HG02870 (cell line): ENCODE data around the gene SLC6A9.

ENCODE experiments used
- ATAC-seq: cut with Tn5 transposase; IDR thresholded peaks from one replicate; pipeline ENCODE4 v1.9.1; 2021; ENCODE audit warnings: mild to moderate bottlenecking, moderate library complexity; ENCODE audit not compliant: unreplicated experiment

Gene SLC6A9

DNA sequence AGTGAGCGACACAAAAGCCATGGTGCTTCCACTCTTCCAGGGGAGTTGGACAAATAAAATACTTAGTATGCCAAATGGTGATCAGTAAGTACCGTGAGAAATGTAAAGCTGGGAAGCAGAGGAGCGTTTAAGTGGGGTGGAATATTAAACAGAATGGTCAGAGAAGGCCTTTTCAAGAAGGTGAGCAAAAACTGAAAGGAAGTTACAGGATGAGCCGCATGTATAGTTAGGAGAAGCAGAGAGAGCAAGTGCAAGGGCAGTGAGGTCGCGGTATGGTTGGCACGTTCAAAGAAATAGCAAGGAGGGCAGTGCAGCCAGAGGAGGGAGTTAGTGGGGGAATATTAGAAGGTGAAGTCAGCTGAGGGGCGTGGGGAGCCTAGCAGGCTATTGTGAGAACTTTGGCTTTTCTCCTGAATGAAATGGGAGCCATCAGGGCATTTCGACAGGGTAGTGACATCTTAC is 57.2 kb downstream of the SLC6A9 start:
- ATAC-seq: no peak

DNA sequence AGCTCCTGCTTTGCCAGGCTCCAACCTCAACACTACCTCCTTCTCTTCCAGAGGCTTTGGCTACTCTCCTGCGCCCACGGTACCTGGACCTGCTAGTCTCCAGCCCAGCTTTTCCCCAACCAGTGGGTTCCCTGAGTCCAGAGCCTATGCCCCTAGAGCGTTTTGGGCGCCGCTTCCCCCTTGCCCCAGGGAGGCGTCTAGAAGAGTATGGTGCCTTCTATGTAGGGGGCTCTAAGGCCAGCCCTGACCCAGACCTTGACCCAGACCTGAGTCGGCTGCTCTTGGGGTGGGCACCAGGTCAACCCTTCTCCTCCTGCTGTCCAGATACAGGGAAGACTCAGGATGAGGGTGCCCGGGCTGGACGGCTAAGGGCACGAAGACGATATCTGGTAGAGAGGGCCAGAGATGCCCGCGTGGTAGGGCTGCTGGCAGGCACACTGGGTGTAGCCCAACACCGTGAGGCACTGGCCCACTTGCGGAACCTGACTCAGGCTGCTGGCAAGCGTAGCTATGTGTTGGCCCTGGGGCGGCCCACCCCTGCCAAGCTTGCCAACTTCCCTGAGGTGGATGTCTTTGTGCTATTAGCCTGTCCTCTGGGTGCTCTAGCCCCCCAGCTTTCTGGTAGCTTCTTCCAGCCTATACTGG is 59.8 kb downstream of the SLC6A9 start:
- ATAC-seq: no peak

DNA sequence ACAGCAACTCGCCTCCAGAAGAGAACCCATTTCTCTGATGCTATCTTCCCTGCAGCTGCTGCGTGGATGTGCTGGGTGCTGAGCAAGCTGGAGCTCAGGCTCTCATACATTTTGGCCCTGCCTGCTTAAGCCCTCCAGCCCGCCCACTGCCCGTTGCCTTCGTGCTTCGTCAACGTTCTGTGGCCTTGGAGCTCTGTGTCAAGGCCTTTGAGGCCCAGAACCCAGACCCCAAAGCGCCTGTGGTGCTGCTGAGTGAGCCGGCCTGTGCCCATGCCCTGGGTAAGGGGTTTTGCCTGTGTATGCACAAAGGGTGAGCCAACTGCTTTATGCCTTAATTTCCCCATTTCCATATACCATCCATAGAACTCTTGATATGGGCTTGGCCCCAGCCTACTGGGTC is 60.4 kb downstream of the SLC6A9 start:
- ATAC-seq: no peak

DNA sequence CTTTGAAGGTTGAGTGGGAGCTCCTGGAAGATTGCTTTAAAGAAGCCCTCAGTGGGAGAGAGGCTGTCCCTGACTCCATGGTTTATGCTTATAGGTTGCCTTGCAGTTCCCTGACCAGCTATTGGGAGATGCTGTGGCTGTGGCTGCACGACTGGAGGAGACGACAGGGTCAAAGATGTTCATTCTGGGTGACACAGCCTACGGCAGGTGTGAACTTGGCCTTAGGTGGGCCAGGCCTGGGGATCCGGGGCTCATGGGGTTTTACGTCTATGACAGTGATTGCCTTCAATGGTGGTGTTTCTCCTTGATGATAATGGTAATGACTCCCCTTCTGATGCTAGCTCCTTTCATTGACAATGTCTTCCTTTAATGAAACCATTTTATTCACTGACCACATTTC is 60.8 kb downstream of the SLC6A9 start:
- no peak for ATAC-seq

GRCh38 chr1:43969746-43970466 is 61.4 kb downstream of the SLC6A9 start, which contains the start of gene DPH2:
TSS of gene DPH2 (plus strand) at chr1:43970010. CDS start at chr1:43970176, 166 bp downstream.
- peak; percentile 74 for ATAC-seq

DNA sequence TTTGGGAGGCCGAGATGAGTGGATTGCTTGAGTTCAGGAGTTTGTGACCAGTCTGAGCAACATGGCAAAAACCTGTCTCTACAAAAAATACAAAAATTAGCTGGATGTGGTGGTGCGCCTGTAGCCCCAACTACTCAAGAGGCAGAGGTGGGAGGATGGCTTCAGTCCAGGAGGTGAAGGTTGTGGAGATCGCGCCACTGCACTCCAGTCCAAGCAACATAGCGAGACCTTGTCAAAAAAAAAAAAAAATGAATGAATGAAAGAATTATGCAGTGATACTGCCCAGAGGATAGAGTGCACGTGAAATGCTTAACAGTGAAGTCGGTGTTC is 61.9 kb downstream of the SLC6A9 start:
- no peak for ATAC-seq

DNA sequence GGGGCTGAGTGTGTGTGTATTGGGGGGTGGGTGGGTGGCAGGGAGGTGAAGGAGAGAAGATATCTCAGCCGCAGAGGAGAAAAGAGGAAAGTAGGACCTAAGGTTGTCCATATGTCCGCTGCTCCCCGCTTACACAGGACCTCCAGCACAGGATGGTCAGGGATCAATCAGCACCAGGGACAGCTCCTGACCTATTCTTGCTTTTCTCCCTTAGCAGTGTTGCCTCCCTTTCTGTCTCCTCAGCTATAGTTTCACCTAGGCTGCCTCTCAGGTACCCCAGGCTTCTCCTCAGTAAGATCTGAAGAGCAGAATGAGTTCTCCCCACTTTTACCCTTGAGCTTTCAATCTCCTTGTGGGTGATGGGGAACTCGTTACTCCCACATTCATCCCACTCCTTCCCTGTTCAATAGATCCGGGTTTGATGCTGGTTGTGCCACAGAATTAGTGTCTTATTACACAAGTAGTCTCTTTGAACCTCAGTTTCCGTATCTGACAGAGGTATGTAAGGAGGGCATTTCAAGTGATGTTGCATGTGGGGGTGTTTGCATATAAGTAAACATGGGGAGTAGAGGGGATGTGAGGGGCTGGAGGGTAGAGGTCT is 62.8 kb downstream of the SLC6A9 start:
- no peak for ATAC-seq

DNA sequence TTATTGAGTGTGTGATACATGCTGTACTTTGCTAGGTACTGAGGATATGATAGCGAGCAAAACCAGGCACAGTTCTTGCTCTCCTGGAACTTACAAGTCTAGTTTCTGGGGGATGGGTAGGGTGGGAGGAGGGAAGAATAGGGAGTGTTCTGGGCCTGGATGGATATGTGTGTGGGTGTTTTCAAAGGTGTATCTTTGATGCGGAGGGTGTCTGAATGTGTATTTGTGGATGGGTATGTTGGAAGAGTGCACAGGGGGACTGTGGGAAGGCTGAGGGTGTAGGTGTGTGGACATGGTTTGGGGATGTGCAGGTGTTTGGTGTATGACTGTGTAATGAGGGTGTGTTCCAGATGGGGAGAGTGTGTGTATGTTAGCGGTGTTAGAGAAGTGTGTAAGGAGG is 65.9 kb downstream of the SLC6A9 start:
- ATAC-seq: no peak

DNA sequence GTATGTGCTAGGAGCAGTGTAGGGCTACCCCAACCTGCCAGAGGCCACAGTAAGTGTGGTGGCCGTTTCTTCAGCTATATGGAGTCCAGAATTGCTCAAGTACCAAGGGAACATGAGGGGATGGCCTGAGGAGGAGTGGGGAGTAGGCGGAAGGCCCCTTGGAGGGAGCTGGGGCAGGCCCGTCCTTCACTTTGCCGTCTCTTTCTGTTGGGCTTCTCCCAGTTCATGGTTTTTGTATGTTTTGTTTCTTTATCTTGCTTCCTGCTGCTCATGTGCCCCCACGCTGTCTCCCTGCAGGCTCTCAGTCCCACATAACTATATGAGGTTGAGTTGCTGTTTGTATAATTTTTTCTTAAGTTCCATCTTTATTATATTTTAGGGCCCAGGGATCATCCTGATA is 67.4 kb downstream of the SLC6A9 start:
- ATAC-seq: no peak

GRCh38 chr1:43963006-43963405 is 68.3 kb downstream of the SLC6A9 start:
- ATAC-seq: no peak

GRCh38 chr1:43962324-43962723 is 68.9 kb downstream of the SLC6A9 start:
- no peak for ATAC-seq

DNA sequence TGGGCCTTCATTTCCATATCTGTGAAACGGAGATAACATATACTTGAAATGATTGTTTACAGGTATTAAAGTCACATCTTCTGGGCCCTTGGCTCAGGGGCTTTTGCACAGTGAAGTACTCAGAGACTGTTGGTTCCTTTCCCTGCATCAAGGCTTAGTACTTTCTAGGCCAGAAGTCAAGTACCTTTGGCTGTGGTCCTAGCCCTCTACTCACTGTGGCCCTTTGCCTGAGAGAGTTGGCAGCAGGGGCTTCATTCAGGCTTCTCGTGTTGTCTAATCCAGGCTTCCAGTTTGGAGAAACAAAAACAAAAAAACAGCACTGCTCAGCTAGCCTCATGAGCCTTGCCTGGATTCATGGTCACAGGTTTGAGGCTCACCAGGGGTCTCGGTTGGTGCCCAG is 69.6 kb downstream of the SLC6A9 start:
- ATAC-seq: no peak

GRCh38 chr1:43960798-43961197 is 70.5 kb downstream of the SLC6A9 start:
- ATAC-seq: no peak

DNA sequence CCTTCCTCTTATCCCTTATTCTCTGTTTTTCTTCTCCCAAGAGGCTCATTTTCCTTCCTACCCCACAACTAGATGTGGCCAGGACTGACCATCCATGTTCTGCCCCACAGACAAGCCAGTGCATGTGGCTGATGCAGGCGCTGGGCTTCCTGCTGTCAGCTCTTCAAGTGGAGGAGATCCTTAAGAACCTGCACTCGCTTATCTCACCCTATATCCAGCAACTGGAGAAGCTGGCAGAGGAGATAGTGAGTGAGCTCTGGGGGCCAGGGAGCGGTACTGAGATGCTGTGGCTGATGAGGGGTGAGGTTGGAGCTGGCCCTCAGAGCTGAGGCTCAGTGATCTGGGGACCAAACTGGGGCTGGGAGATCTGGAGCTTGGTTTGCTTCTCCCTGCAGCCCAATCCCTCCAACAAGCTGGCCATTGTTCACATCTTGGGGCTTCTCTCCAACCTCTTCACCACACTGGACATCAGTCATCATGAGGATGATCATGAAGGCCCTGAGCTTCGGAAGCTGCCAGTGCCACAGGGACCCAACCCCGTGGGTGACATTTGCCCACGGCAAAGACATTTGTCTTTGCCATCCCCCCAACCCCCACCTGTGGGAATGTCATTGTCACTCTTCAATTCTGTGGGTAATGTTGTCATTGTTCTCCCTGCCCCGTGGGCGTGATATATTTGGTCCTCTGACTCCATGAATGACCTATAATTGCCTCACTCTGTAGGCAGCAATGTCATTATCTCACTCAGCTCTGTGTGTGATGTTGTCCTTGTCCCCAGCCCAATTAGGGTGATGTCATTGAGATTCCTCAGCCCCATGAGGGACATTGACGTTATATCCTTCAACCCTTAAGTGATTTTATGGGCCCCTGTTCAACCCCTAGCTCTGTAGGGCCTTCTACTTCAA is 72.7 kb downstream of the SLC6A9 start:
- ATAC-seq: no peak

DNA sequence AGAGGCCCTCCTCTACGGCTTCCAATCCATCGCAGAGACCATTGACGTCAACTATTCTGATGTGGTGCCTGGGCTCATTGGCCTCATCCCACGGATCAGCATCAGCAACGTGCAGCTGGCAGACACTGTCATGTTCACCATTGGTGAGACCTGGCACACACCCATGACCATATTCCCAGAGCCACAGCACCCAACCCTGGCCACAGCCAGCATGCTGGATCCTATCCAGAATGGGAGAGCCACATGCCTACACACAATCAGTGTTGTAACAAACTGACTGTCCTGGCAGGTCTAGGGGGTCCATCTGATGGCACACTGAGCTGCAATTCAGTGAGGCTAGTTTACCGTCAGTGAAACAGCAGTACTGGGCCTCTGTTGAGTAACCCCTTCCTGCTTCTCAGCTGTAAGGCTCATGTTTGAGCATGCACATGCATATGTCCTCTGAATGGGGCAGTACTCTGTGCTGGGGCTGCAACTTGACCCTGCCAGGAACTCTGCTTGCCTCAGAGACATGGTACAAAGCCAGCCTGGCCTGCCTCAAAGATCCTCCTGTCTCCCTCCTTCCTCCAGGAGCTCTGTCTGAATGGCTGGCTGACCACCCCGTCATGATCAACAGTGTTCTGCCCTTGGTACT is 73.7 kb downstream of the SLC6A9 start:
- no peak for ATAC-seq

GRCh38 chr1:43956234-43956633 is 75.0 kb downstream of the SLC6A9 start:
- no peak for ATAC-seq

- no peak for ATAC-seq
Observed at GRCh38 chr1:43954036-43954435, 77.2 kb downstream of the SLC6A9 start.

DNA sequence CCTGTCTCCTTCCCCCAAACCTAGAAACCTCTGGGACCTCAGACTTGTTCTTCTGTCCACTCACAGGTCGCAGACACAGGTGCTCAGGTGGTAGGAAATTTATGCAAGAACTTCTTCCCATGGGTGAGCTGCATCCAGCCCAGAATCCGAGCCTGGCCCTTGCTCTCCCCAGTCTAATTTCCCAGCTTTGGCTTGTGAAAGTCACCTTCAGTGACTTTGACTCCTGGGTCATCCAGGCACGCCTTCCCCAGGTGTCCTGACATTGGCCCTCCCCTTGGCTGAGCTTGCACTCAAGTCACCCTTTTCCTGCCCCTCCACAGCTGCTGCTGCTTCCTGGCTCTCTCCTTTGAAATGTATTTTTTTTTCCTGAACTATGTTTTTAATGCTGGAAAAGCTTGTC is 77.9 kb downstream of the SLC6A9 start:
- ATAC-seq: no peak

- ATAC-seq: no peak
Observed at GRCh38 chr1:43952731-43953346, 78.4 kb downstream of the SLC6A9 start.
